ENCODE measurements around the gene KLHDC3. TPM values are rescaled to one million over a fixed set of nuclear protein-coding genes. Genes with fewer than 3 reads are reported as not detected.
A peak's percentile ranks its signal among the peaks of the same experiment; 100 is the strongest.

Gene KLHDC3
- total and polyA plus RNA-seq, 2 of the 13 experiments (the other 11 are each of a cell fraction or from before 2014, with no cell fraction given): 78.3 to 91.5 TPM

DNA sequence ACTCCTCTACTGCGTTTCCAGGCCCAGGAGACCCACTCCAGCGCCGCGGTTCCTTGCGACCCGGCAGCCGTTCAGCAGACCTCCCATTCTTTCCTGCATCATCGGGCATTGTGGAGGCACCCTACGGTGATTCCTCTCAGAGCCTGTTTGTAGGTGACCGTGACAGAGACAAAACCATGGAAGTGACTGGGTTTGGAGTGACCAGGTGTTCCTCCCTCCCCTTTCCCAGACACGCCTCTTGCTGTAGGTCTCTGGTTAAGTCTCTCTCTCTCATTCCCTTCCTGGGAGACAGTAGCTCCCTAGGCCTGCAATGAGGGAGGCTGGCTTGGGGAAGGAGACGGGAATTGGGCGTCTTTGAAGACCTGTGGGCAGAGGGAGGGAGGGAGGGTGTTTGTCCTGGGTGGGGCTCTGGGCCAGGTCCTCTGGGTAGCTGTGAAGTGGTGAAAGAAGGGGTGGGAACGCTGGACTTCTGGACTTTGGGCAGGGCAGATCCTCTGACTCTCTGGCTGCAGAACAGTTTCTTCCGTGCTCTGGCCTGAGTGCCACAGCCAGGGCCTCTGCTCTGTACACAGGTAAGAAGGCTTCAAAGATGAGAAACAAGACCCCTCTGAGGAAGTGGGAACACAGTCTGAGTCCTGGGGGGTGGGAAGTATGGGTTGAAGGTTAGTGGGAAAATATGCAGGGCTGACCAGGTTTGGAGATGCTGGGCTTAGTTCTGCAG, 46.1 kb downstream of the KLHDC3 start (continued):
- TF ChIP-seq ZNF280B (CRISPR knock-in tag; IDR thresholded peaks at IDR 0.05; ENCODE audit: borderline replicate concordance) (peak; percentile 55; the same call in 1 of the 2 replicates), ZNF292 (CRISPR knock-in tag; IDR thresholded peaks at IDR 0.05; ENCODE audit: borderline replicate concordance, low read depth) (peak; percentile 71; the same call in 1 of the 2 replicates), TAF1 (CRISPR knock-in tag; IDR thresholded peaks at IDR 0.05) (peak; percentile 68; the same call in 1 of the 2 replicates), ZNF619 (CRISPR knock-in tag; IDR thresholded peaks at IDR 0.05) (0 out of 2 replicates have a peak, but pooled peaks have one; percentile 53), SIN3A (IDR thresholded peaks at IDR 0.05; ENCODE audit: borderline replicate concordance, low read depth, low read length) (peak; percentile 46; the same call in 1 of the 2 replicates), CREB1 (IDR thresholded peaks at IDR 0.05) (no peak), CREB1 (CRISPR knock-in tag; IDR thresholded peaks at IDR 0.05) (peak; percentile 72; the same call in 1 of the 2 replicates), CEBPG (CRISPR knock-in tag; IDR thresholded peaks at IDR 0.05) (peak; percentile 59; the same call in 1 of the 2 replicates), ZNF737 (CRISPR knock-in tag; IDR thresholded peaks at IDR 0.05; ENCODE audit: borderline replicate concordance) (no peak), KAT8 (CRISPR knock-in tag; IDR thresholded peaks at IDR 0.05) (peak; percentile 68), ZNF768 (CRISPR knock-in tag; IDR thresholded peaks at IDR 0.05) (peak; percentile 28; the same call in 1 of the 2 replicates), ZNF512B (CRISPR knock-in tag; IDR thresholded peaks at IDR 0.05; ENCODE audit: borderline replicate concordance) (peak; percentile 85), TRIM24 (CRISPR knock-in tag; IDR thresholded peaks at IDR 0.05) (no peak), ZNF749 (CRISPR knock-in tag; IDR thresholded peaks at IDR 0.05; ENCODE audit: borderline replicate concordance) (0 out of 2 replicates have a peak, but pooled peaks have one; percentile 24), YEATS4 (CRISPR knock-in tag; IDR thresholded peaks at IDR 0.05; ENCODE audit: borderline replicate concordance) (no peak), ZNF264 (CRISPR knock-in tag; IDR thresholded peaks at IDR 0.05) (0 out of 2 replicates have a peak, but pooled peaks have one; percentile 17), ZNF30 (CRISPR knock-in tag; IDR thresholded peaks at IDR 0.05) (no peak), ZNF878 (CRISPR knock-in tag; IDR thresholded peaks at IDR 0.05) (peak; percentile 51; the same call in 1 of the 2 replicates)
- TF ChIP-seq, protein P1, sequence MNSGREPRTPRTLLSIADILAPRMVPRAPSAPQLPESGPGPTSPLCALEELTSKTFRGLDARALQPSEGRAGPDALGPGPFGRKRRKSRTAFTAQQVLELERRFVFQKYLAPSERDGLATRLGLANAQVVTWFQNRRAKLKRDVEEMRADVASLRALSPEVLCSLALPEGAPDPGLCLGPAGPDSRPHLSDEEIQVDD (CRISPR knock-in tag; IDR thresholded peaks at IDR 0.05; ENCODE audit: borderline replicate concordance): 0 out of 2 replicates have a peak, but pooled peaks have one; percentile 19
- TF ChIP-seq, protein P2, sequence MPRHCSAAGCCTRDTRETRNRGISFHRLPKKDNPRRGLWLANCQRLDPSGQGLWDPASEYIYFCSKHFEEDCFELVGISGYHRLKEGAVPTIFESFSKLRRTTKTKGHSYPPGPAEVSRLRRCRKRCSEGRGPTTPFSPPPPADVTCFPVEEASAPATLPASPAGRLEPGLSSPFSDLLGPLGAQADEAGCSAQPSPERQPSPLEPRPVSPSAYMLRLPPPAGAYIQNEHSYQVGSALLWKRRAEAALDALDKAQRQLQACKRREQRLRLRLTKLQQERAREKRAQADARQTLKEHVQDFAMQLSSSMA (CRISPR knock-in tag; IDR thresholded peaks at IDR 0.05): 0 out of 2 replicates have a peak, but pooled peaks have one; percentile 0
- TF ChIP-seq, protein P3, sequence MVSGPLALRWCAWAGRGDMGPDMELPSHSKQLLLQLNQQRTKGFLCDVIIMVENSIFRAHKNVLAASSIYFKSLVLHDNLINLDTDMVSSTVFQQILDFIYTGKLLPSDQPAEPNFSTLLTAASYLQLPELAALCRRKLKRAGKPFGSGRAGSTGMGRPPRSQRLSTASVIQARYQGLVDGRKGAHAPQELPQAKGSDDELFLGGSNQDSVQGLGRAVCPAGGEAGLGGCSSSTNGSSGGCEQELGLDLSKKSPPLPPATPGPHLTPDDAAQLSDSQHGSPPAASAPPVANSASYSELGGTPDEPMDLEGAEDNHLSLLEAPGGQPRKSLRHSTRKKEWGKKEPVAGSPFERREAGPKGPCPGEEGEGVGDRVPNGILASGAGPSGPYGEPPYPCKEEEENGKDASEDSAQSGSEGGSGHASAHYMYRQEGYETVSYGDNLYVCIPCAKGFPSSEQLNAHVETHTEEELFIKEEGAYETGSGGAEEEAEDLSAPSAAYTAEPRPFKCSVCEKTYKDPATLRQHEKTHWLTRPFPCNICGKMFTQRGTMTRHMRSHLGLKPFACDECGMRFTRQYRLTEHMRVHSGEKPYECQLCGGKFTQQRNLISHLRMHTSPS (CRISPR knock-in tag; IDR thresholded peaks at IDR 0.05; ENCODE audit: low read depth): peak; percentile 71; the same call in 1 of the 2 replicates
